Measurements from ENCODE around the gene PKP4.

PKP4 gene

GRCh38 chr2:158577141-158577540 is 120.4 kb downstream of the PKP4 start:
- no peak overlapping the region for H3K27ac ChIP-seq
- TF ChIP-seq ZFX (IDR thresholded peaks at IDR 0.05) (no peak), CTCF (conservative IDR thresholded peaks at IDR 0.05) (no peak)

GRCh38 chr2:158578703-158579330 is 122.1 kb downstream of the PKP4 start:
- TF ChIP-seq ZFX (IDR thresholded peaks at IDR 0.05) (no peak), CTCF (conservative IDR thresholded peaks at IDR 0.05) (no peak)
- no peak overlapping the region for H3K27ac ChIP-seq

DNA sequence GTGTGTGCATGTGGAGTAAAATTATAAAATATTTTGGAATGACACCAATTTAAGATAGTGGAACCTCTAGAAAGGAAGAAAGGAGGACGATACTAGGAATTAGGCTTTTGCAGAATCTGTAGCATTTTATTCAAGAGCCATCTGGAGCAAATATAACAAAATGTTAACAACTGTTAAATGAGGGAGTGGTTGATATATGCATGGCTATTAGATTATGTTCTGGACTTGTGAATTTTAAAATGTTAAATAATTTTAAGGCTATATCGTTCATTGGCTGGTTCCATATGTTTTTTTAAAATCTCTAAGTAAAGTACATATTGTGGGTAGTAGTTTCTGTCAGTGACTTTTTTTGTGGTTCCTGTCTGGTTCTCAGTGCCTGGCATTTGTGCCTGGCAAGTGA is 123.2 kb downstream of the PKP4 start:
- TF ChIP-seq ZFX (IDR thresholded peaks at IDR 0.05) (no peak), CTCF (conservative IDR thresholded peaks at IDR 0.05) (no peak)
- no peak overlapping the region for H3K27ac ChIP-seq

- H3K27ac ChIP-seq = no peak overlapping the region
These were observed 124.0 kb downstream of the PKP4 start for GRCh38 chr2:158580760-158581159.

GRCh38 chr2:158582670-158583069 is 125.9 kb downstream of the PKP4 start:
- TF ChIP-seq CTCF (conservative IDR thresholded peaks at IDR 0.05) (no peak), ZFX (IDR thresholded peaks at IDR 0.05) (no peak)
- no peak overlapping the region for H3K27ac ChIP-seq

More at GRCh38 chr2:158580760-158581159, 124.0 kb downstream of the PKP4 start:
- TF ChIP-seq CTCF (conservative IDR thresholded peaks at IDR 0.05) (no peak), ZFX (IDR thresholded peaks at IDR 0.05) (no peak)

DNA sequence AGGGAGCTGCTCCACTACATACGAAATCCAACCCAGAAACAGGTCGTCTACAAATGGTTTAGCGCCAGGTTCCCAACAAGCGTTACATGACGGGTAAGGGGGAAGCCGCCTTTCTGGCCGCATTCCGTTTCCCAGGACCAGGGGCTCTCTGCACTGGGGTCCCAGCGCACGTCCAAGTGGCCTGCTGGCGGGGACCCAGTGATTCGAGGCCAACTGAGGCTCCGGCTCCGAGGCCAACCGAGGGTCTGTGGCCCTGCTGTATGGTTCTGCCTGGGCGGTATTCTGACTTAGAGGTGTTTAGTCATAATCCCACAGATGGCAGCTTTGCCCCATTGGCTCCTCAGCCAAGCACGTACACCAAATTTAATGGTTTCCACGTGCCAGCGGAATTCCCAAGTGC is 127.2 kb downstream of the PKP4 start:
- H3K27ac ChIP-seq = no peak overlapping the region
- TF ChIP-seq CTCF (conservative IDR thresholded peaks at IDR 0.05) = no peak
- no peak for TF ChIP-seq ZFX (IDR thresholded peaks at IDR 0.05)

DNA sequence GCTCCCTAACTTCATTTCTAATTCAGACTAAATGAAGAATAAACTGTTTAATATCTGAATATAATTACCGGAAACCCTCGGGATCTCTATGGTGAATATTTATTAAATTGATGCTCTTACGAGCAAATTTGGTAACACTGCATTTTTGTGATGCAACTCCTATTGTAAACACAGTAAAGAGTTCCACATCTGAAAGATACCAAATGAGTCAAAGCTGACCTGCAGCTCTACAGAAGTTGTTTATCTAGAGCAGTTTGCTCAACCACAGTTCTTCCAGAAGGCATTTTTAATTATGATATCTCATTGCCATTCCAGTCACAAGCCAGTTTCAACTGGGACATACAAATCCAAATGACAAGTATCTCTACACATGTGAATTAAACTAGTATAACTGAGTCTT is 129.7 kb downstream of the PKP4 start:
- no peak overlapping the region for H3K27ac ChIP-seq
- TF ChIP-seq ZFX (IDR thresholded peaks at IDR 0.05) (no peak), CTCF (conservative IDR thresholded peaks at IDR 0.05) (no peak)
